SK-N-SH treated with all-trans-retinoic acid at 6 μM for 48 hours (cell line): Measurements from ENCODE around the gene OCIAD2.

Experiments used
- ATAC-seq: fragments of 200-7000 bp; cut with Tn5 transposase; 3 replicates; pipeline ENCODE4 v1.9.1; 2020; ENCODE audit warnings: mild to moderate bottlenecking, moderate library complexity
- ARNTL ChIP-seq: fragments of 450-650 bp; formaldehyde crosslinking; IDR thresholded peaks from 2 replicates; pipeline ENCODE4 v1.5.0; 2020; ENCODE audit warnings: low read depth, mild to moderate bottlenecking, moderate library complexity, borderline replicate concordance
- BACH2 ChIP-seq: fragments of 250-450 bp; sonication (Bioruptor Pico); IDR thresholded peaks from 2 replicates; pipeline ENCODE4 v1.9.0; 2021; ENCODE audit warnings: mild to moderate bottlenecking, borderline replicate concordance
- CREB5 ChIP-seq: fragments of 250-450 bp; sonication (Bioruptor Pico); IDR thresholded peaks from 2 replicates; pipeline ENCODE4 v1.5.1; 2020; ENCODE audit warnings: low read depth, mild to moderate bottlenecking, moderate library complexity
- CSDC2 ChIP-seq: fragments of 250-450 bp; sonication (Bioruptor Pico); IDR thresholded peaks from 2 replicates; pipeline ENCODE4 v1.5.0; 2020; ENCODE audit warnings: mild to moderate bottlenecking, moderate library complexity
- CSRNP3 ChIP-seq: fragments of 250-450 bp; sonication (Bioruptor Pico); IDR thresholded peaks from 2 replicates; pipeline ENCODE4 v1.5.1; 2021; ENCODE audit warnings: mild to moderate bottlenecking, moderate library complexity
- ESRRG ChIP-seq: fragments of 250-450 bp; sonication (Bioruptor Pico); IDR thresholded peaks from 2 replicates; pipeline ENCODE4 v1.6.1; 2021; ENCODE audit warnings: mild to moderate bottlenecking
- GLIS3 ChIP-seq: fragments of 250-450 bp; sonication (Bioruptor Pico); IDR thresholded peaks from 2 replicates; pipeline ENCODE4 v1.5.0; 2020; ENCODE audit warnings: mild to moderate bottlenecking, moderate library complexity
- ISL1 ChIP-seq: fragments of 250-450 bp; sonication (Bioruptor Pico); IDR thresholded peaks from 2 replicates; pipeline ENCODE4 v2.1.2; 2022; ENCODE audit warnings: mild to moderate bottlenecking, moderate library complexity
- OSR1 ChIP-seq: fragments of 250-450 bp; sonication (Bioruptor Pico); IDR thresholded peaks from 2 replicates; pipeline ENCODE4 v1.8.0; 2022; ENCODE audit warnings: moderate library complexity, mild to moderate bottlenecking, inconsistent platforms
- PATZ1 ChIP-seq: fragments of 250-450 bp; sonication (Bioruptor Pico); IDR thresholded peaks from 2 replicates; pipeline ENCODE4 v1.8.0; 2020; ENCODE audit warnings: mild to moderate bottlenecking, moderate library complexity, borderline replicate concordance
- POU6F1 ChIP-seq: fragments of 250-450 bp; sonication (Bioruptor Pico); IDR thresholded peaks from 2 replicates; pipeline ENCODE4 v1.8.0; 2021; ENCODE audit warnings: low read depth, mild to moderate bottlenecking, moderate library complexity, borderline replicate concordance
- PPARA ChIP-seq: fragments of 250-450 bp; sonication (Bioruptor Pico); IDR thresholded peaks from 2 replicates; pipeline ENCODE4 v1.5.0; 2020; ENCODE audit warnings: mild to moderate bottlenecking, borderline replicate concordance
- RARB ChIP-seq: fragments of 250-450 bp; sonication (Bioruptor Pico); IDR thresholded peaks from 2 replicates; pipeline ENCODE4 v1.8.0; 2021; ENCODE audit warnings: mild to moderate bottlenecking, moderate library complexity
- SNAI2 ChIP-seq: fragments of 250-450 bp; sonication (Bioruptor Pico); IDR thresholded peaks from 2 replicates; pipeline ENCODE4 v1.5.0; 2020; ENCODE audit warnings: mild to moderate bottlenecking, moderate library complexity
- TCF4 ChIP-seq: fragments of 250-450 bp; sonication (Bioruptor Pico); IDR thresholded peaks from 2 replicates; pipeline ENCODE4 v1.8.0; 2021; ENCODE audit warnings: mild to moderate bottlenecking, moderate library complexity, borderline replicate concordance
- TOX ChIP-seq: fragments of 250-450 bp; sonication (Bioruptor Pico); IDR thresholded peaks from 2 replicates; pipeline ENCODE4 v1.8.0; 2021; ENCODE audit warnings: mild to moderate bottlenecking, moderate library complexity, borderline replicate concordance
- ZFP3 ChIP-seq: fragments of 250-450 bp; sonication (Bioruptor Pico); IDR thresholded peaks from 2 replicates; pipeline ENCODE4 v1.5.0; 2020; ENCODE audit warnings: mild to moderate bottlenecking, moderate library complexity
- ZNF565 ChIP-seq: fragments of 450-650 bp; formaldehyde crosslinking; conservative IDR thresholded peaks from 2 replicates; pipeline ENCODE4 v1.5.0; 2020; ENCODE audit warnings: low read depth, mild to moderate bottlenecking, moderate library complexity
- ZNF70 ChIP-seq: fragments of 450-650 bp; formaldehyde crosslinking; IDR thresholded peaks from 2 replicates; pipeline ENCODE4 v1.5.0; 2020; ENCODE audit warnings: mild to moderate bottlenecking, moderate library complexity
- ZNF8 ChIP-seq: fragments of 450-650 bp; formaldehyde crosslinking; IDR thresholded peaks from 2 replicates; pipeline ENCODE4 v1.5.0; 2020; ENCODE audit warnings: mild to moderate bottlenecking, moderate library complexity

OCIAD2 gene

GRCh38 chr4:48898733-48899431, 7.7 kb downstream of the OCIAD2 start:
- TF ChIP-seq ZNF8 (CRISPR knock-in tag) (no peak), GLIS3 (no peak), ZFP3 (CRISPR knock-in tag) (no peak), PATZ1 (CRISPR knock-in tag) (no peak), POU6F1 (CRISPR knock-in tag) (no peak), SNAI2 (no peak), CREB5 (no peak), PPARA (no peak), ZNF565 (no peak)
- peak; percentile 52 for ATAC-seq

- ATAC-seq, result no peak
- TF ChIP-seq ZNF70 (CRISPR knock-in tag) (no peak), PATZ1 (CRISPR knock-in tag) (no peak), OSR1 (no peak), CSDC2 (CRISPR knock-in tag) (no peak), TCF4 (CRISPR knock-in tag) (no peak), ZNF8 (CRISPR knock-in tag) (no peak), ARNTL (no peak), CSRNP3 (CRISPR knock-in tag) (no peak), ZNF565 (no peak), POU6F1 (CRISPR knock-in tag) (no peak), CREB5 (no peak), GLIS3 (no peak), ISL1 (CRISPR knock-in tag) (no peak), RARB (no peak), ZFP3 (CRISPR knock-in tag) (no peak), BACH2 (CRISPR knock-in tag) (no peak), ESRRG (CRISPR knock-in tag) (no peak), TOX (CRISPR knock-in tag) (no peak), PPARA (no peak)
Observed at GRCh38 chr4:48896845-48897244, 9.7 kb downstream of the OCIAD2 start.
